K562 treated with DMSO at 1 percent for 12 hours (cell line): ENCODE results near the gene PDE8B. TPM values are rescaled to one million over a fixed set of nuclear protein-coding genes. Genes with fewer than 3 reads are reported as not detected.

Source experiments
- total RNA-seq: library from RNA; unstranded; fragments of 300-600 nt; gene quantifications from 2 replicates; pipeline ENCODE4 v1.2.3, GENCODE V29; 2022; ENCODE audit not compliant: insufficient read depth

The PDE8B gene, protein sequence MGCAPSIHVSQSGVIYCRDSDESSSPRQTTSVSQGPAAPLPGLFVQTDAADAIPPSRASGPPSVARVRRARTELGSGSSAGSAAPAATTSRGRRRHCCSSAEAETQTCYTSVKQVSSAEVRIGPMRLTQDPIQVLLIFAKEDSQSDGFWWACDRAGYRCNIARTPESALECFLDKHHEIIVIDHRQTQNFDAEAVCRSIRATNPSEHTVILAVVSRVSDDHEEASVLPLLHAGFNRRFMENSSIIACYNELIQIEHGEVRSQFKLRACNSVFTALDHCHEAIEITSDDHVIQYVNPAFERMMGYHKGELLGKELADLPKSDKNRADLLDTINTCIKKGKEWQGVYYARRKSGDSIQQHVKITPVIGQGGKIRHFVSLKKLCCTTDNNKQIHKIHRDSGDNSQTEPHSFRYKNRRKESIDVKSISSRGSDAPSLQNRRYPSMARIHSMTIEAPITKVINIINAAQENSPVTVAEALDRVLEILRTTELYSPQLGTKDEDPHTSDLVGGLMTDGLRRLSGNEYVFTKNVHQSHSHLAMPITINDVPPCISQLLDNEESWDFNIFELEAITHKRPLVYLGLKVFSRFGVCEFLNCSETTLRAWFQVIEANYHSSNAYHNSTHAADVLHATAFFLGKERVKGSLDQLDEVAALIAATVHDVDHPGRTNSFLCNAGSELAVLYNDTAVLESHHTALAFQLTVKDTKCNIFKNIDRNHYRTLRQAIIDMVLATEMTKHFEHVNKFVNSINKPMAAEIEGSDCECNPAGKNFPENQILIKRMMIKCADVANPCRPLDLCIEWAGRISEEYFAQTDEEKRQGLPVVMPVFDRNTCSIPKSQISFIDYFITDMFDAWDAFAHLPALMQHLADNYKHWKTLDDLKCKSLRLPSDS
- total RNA-seq = 0.17 and 0.22 TPM in 2 replicates

GRCh38 chr5:77210091-77210963 is at the start of gene PDE8B:
TSS of gene PDE8B (plus strand) at chr5:77210680. CDS start at chr5:77210926, 246 bp downstream.

Other genes starting within 250 kb of the PDE8B start
- gene AGGF1, start 180.3 kb upstream of the PDE8B start, total RNA-seq = 5.7 and 14.7 TPM in 2 replicates
- gene ZBED3, start 123.4 kb upstream of the PDE8B start, total RNA-seq = not detected in 2 replicates